ENCODE measurements around the gene SCAMP3. TPM values are rescaled to one million over a fixed set of nuclear protein-coding genes. Genes with fewer than 3 reads are reported as not detected.
A peak's percentile ranks its signal among the peaks of the same experiment; 100 is the strongest.

SCAMP3 gene
- polyA plus RNA-seq, 1 donor (not counting 4 experiments of a cell fraction or from before 2014, with no cell fraction given), result 72.1 TPM

DNA sequence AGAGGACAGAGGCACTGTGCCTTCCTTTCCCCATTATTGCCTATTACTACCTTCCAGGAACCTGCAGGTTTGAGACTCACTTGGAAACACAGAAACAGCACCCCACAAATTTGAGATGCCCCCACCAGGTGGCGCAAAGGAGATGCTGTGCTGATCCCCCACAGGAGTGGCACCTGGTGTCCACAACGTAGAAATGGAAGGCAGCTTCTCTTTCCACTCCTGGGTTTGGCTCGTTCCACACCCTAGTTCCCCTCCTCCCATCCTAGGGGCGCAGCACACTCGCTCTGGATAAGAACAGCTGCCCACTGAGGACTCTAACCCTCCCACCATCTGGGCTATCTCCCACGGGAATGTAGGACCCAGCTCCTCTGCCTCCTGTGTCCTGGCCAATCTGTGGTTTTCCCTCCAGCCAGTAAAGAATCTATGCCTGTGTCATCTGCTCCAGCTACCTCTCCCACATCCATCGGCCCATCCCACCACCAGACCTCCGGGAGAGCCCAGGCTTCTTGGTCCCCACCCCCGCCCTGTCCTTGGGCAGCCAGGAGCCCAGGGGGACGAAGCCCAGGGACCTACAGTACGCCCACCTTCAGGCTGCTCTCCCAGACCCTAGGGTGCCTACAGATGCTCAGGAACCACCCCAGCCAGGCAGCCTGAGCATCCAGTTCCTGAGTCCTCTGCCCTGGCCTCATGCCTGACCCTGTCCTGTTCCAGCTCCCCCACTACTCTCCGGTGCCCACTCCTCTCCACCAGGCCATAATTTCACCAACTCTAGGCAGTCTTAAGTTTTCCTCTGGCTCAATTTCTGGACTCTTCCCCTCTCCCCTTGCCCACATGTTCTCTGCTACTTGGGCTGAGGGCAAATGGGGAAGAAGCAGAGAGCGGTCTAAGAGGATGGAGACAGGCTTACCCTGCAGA lies 55.0 kb downstream of the SCAMP3 start:
- DNase-seq (ENCODE audit: low read depth, low spot score) (no peak), FAIRE-seq (peak; percentile 60)
- peaks cover 12% of the 10 kb centered on the region for H3K79me2 ChIP-seq (ENCODE audit: control insufficient read depth, insufficient read depth, low read length)
- H3K27ac ChIP-seq (ENCODE audit: control insufficient read depth, insufficient read depth, low read length), result peak overlapping the region; percentile 13
- TF ChIP-seq, protein P1, sequence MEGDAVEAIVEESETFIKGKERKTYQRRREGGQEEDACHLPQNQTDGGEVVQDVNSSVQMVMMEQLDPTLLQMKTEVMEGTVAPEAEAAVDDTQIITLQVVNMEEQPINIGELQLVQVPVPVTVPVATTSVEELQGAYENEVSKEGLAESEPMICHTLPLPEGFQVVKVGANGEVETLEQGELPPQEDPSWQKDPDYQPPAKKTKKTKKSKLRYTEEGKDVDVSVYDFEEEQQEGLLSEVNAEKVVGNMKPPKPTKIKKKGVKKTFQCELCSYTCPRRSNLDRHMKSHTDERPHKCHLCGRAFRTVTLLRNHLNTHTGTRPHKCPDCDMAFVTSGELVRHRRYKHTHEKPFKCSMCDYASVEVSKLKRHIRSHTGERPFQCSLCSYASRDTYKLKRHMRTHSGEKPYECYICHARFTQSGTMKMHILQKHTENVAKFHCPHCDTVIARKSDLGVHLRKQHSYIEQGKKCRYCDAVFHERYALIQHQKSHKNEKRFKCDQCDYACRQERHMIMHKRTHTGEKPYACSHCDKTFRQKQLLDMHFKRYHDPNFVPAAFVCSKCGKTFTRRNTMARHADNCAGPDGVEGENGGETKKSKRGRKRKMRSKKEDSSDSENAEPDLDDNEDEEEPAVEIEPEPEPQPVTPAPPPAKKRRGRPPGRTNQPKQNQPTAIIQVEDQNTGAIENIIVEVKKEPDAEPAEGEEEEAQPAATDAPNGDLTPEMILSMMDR (optimal IDR thresholded peaks at IDR 0.05 in 1 of 3, IDR thresholded peaks at IDR 0.05 in 1 of 3, conservative IDR thresholded peaks at IDR 0.05 in 1 of 3; ENCODE audit: extremely low read depth in 1 of 3, insufficient read depth in 2 of 3, low read length in 3 of 3), result peak; percentile 92 to 97 (median 95)
- TF ChIP-seq EZH2 (IDR thresholded peaks at IDR 0.05; ENCODE audit: low read length), result no peak
- H3K4me3 ChIP-seq (ENCODE audit: control insufficient read depth in 2 of 3, extremely low read depth in 1 of 3, insufficient read depth in 2 of 3, low read depth in 1 of 3, low read length in 3 of 3), result no peak overlapping the region
- no peaks in the 10 kb centered on the region for H3K27me3 ChIP-seq (ENCODE audit: control insufficient read depth, extremely low read depth, insufficient read depth, low read length)
- H4K20me1 ChIP-seq (ENCODE audit: control insufficient read depth, extremely low read depth, insufficient read depth, low read length), result no peaks in the 10 kb centered on the region
- H3K9ac ChIP-seq (ENCODE audit: control insufficient read depth, extremely low read depth, insufficient read depth, low read length), result peak overlapping the region; percentile 98
- dilution Hi-C loops (cut with MboI; ENCODE audit: extremely low pct_ligation_motif_present, low sequenced_read_pairs), result no loop called here
- peak overlapping the region; percentile 11 for H2AFZ ChIP-seq (ENCODE audit: control insufficient read depth, low read length)
- peaks cover 2 to 5% of the 10 kb centered on the region in 2 experiments for H3K36me3 ChIP-seq (ENCODE audit: control insufficient read depth in 2 of 2, extremely low read depth in 1 of 2, insufficient read depth in 2 of 2, low read length in 2 of 2)
- H3K9me1 ChIP-seq (ENCODE audit: control insufficient read depth, extremely low read depth, insufficient read depth, low read length), result no peaks in the 10 kb centered on the region
- peak overlapping the region; percentile 46 for H3K4me2 ChIP-seq (ENCODE audit: control insufficient read depth, extremely low read depth, insufficient read depth, low read depth, low read length)
- no peaks in the 10 kb centered on the region for H3K9me3 ChIP-seq (ENCODE audit: control insufficient read depth, low read depth, low read length)
- peaks cover 22% of the 10 kb centered on the region for H3K4me1 ChIP-seq (ENCODE audit: control insufficient read depth, extremely low read depth, insufficient read depth, low read length)

Other genes starting within 250 kb of the SCAMP3 start
- 0.11 to 0.46 TPM (median 0.14 TPM) in 3 replicates for gene DCST2, start 228.6 kb downstream of the SCAMP3 start, polyA plus RNA-seq
- gene DCST1, start 228.5 kb downstream of the SCAMP3 start, polyA plus RNA-seq, result 0.05 TPM in 1 of 3 replicates, not detected in the others
- 130 to 280 TPM (median 131 TPM) in 3 replicates for gene ADAM15, start 211.0 kb downstream of the SCAMP3 start, polyA plus RNA-seq
- gene EFNA4, start 198.6 kb downstream of the SCAMP3 start, polyA plus RNA-seq, result 7.6 to 11.0 TPM (median 9.9 TPM) in 3 replicates
- 3.3 to 9.0 TPM (median 4.4 TPM) in 3 replicates for gene EFNA3, start 183.5 kb downstream of the SCAMP3 start, polyA plus RNA-seq
- 33.2 to 116 TPM (median 77.5 TPM) in 3 replicates for gene EFNA1, start 134.5 kb downstream of the SCAMP3 start, polyA plus RNA-seq
- 54.5 to 72.2 TPM (median 55.6 TPM) in 3 replicates for gene SLC50A1, start 126.5 kb downstream of the SCAMP3 start, polyA plus RNA-seq
- 29.3 to 54.9 TPM (median 32.3 TPM) in 3 replicates for gene DPM3, start 121.8 kb downstream of the SCAMP3 start, polyA plus RNA-seq
- gene KRTCAP2, start 89.1 kb downstream of the SCAMP3 start, polyA plus RNA-seq, result 99.1 to 183 TPM (median 127 TPM) in 3 replicates
- gene TRIM46, start 88.5 kb downstream of the SCAMP3 start, polyA plus RNA-seq, result 1.6 to 4.5 TPM (median 1.7 TPM) in 3 replicates
- 14.4 to 36.0 TPM (median 16.2 TPM) in 3 replicates for gene THBS3, start 54.5 kb downstream of the SCAMP3 start, polyA plus RNA-seq
- 43.4 to 69.9 TPM (median 59.5 TPM) in 3 replicates for gene MTX1, start 53.7 kb downstream of the SCAMP3 start, polyA plus RNA-seq
- 8.8 to 12.6 TPM (median 9.2 TPM) in 3 replicates for gene ENTREP3, start 6.9 kb downstream of the SCAMP3 start, polyA plus RNA-seq
- 42.1 to 45.3 TPM (median 43.1 TPM) in 3 replicates for gene CLK2, start 11.1 kb upstream of the SCAMP3 start, polyA plus RNA-seq
- gene HCN3, start 15.1 kb upstream of the SCAMP3 start, polyA plus RNA-seq, result 2.9 to 4.8 TPM (median 3.0 TPM) in 3 replicates
- 0.03 to 0.04 TPM in 2 of 3 replicates, not detected in the other for gene PKLR, start 39.1 kb upstream of the SCAMP3 start, polyA plus RNA-seq
- gene FDPS, start 46.5 kb upstream of the SCAMP3 start, polyA plus RNA-seq, result 669 to 898 TPM (median 821 TPM) in 3 replicates
- 32.4 to 40.3 TPM (median 32.8 TPM) in 3 replicates for gene RUSC1, start 58.5 kb upstream of the SCAMP3 start, polyA plus RNA-seq

Data from keratinocyte (primary cell).